H1 (cell line): ENCODE results near the gene ZNF487. TPM values are rescaled to one million over a fixed set of nuclear protein-coding genes. Genes with fewer than 3 reads are reported as not detected.

Experiments used
- polyA plus RNA-seq, 7 experiments: library from polyadenylated mRNA; depleted of rRNA in 3 of 7; stranded (reverse) in 5 of 7; unstranded in 2 of 7; fragments of >200 nt in 5 of 7; fragments of 200-250 nt in 2 of 7; gene quantifications; 1 replicate in 5 of 7; 2 replicates in 1 of 7; 4 replicates in 1 of 7; pipeline versions ENCODE4 v1.2.1 to v1.2.3, GENCODE V29; 2011 to 2013; ENCODE audit warnings: missing spikeins in 2 of 7, mixed read lengths in 2 of 7
- total RNA-seq: library from RNA; stranded (reverse); fragmentation: NEBNext Ultra II Directional; extraction: Animal tissue kit (Norgen Biotek cat#: 25700); gene quantifications from 2 replicates; pipeline ENCODE4 v1.2.1, GENCODE V29; 2021
- TF ChIP-seq, protein P1 (sequence below): IDR thresholded peaks from 2 replicates; pipeline ENCODE4 v1.6.1; 2012; ENCODE audit warnings: low read length, inconsistent platforms
- TF ChIP-seq, protein P2 (sequence below): IDR thresholded peaks from 2 replicates; pipeline ENCODE4 v1.6.1; 2011; ENCODE audit warnings: low read length, improper control_type of control experiment

The ZNF487 gene
- total and polyA plus RNA-seq, 2 of the 8 experiments (the other 6 are each of a cell fraction or from before 2014, with no cell fraction given) = 1.9 to 2.5 TPM

DNA sequence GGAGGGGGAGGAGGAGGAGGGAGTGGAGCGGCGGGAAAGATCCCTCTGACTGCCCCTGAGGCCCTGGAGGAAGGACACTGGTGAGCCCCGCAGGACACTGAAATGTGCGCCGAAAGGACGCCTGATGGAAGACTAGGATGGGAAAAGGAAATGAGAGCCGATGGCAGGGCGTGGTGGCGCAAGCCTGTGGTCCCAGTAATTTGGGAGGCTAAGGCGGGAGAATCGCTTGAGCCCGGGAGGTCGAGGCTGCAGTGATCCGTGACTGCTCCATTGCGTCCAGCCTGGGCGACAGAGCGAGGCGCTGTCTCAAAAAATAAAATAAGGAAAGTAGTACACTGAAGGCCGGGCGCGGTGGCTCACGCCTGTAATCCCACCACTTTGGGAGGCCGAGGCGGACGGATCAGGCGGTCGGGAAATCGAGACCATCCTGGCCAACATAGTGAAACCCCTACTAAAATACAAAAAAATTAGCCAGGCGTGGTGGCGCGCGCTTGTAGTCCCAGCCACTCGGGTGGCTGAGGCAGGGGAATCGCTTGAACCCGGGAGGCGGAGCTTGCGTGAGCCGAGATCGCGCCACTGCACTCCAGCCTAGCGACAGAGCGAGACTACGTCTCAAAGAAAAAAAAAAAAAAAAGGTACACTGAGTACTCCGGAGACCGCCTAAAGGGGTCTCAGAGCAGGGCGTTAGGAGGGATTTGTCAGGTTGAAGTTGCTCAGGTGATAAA lies 27.4 kb upstream of the ZNF487 start (continued):
- TF ChIP-seq, protein P1, sequence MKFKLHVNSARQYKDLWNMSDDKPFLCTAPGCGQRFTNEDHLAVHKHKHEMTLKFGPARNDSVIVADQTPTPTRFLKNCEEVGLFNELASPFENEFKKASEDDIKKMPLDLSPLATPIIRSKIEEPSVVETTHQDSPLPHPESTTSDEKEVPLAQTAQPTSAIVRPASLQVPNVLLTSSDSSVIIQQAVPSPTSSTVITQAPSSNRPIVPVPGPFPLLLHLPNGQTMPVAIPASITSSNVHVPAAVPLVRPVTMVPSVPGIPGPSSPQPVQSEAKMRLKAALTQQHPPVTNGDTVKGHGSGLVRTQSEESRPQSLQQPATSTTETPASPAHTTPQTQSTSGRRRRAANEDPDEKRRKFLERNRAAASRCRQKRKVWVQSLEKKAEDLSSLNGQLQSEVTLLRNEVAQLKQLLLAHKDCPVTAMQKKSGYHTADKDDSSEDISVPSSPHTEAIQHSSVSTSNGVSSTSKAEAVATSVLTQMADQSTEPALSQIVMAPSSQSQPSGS = no peak
- TF ChIP-seq, protein P2, sequence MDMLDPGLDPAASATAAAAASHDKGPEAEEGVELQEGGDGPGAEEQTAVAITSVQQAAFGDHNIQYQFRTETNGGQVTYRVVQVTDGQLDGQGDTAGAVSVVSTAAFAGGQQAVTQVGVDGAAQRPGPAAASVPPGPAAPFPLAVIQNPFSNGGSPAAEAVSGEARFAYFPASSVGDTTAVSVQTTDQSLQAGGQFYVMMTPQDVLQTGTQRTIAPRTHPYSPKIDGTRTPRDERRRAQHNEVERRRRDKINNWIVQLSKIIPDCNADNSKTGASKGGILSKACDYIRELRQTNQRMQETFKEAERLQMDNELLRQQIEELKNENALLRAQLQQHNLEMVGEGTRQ = no peak
- TF ChIP-seq, all 59 proteins: peak for 2
